Measurements from ENCODE around the gene OAS2.

OAS2 gene

GRCh38 chr12:113005762-113006161, 27.4 kb downstream of the OAS2 start:
- no peak overlapping the region for H3K9ac ChIP-seq
- H3K4me2 ChIP-seq (ENCODE audit: low read length) = no peak overlapping the region
- H3K9me3 ChIP-seq (ENCODE audit: control insufficient read depth, low read length) = no peaks in the 10 kb centered on the region
- H3K27me3 ChIP-seq (ENCODE audit: control insufficient read depth, insufficient read depth, low read length) = no peaks in the 10 kb centered on the region
- H2AFZ ChIP-seq = no peak overlapping the region
- H3K4me3 ChIP-seq (ENCODE audit: low read depth, low read length) = no peak overlapping the region
- no peak overlapping the region for H3K27ac ChIP-seq
- H3K79me2 ChIP-seq = no peaks in the 10 kb centered on the region
- no peaks in the 10 kb centered on the region for H3K36me3 ChIP-seq (ENCODE audit: control insufficient read depth, insufficient read depth, low read length)
- TF ChIP-seq, protein P1, sequence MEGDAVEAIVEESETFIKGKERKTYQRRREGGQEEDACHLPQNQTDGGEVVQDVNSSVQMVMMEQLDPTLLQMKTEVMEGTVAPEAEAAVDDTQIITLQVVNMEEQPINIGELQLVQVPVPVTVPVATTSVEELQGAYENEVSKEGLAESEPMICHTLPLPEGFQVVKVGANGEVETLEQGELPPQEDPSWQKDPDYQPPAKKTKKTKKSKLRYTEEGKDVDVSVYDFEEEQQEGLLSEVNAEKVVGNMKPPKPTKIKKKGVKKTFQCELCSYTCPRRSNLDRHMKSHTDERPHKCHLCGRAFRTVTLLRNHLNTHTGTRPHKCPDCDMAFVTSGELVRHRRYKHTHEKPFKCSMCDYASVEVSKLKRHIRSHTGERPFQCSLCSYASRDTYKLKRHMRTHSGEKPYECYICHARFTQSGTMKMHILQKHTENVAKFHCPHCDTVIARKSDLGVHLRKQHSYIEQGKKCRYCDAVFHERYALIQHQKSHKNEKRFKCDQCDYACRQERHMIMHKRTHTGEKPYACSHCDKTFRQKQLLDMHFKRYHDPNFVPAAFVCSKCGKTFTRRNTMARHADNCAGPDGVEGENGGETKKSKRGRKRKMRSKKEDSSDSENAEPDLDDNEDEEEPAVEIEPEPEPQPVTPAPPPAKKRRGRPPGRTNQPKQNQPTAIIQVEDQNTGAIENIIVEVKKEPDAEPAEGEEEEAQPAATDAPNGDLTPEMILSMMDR (IDR thresholded peaks at IDR 0.05) = peak; percentile 44
- H3K4me1 ChIP-seq = peaks cover 27% of the 10 kb centered on the region

DNA sequence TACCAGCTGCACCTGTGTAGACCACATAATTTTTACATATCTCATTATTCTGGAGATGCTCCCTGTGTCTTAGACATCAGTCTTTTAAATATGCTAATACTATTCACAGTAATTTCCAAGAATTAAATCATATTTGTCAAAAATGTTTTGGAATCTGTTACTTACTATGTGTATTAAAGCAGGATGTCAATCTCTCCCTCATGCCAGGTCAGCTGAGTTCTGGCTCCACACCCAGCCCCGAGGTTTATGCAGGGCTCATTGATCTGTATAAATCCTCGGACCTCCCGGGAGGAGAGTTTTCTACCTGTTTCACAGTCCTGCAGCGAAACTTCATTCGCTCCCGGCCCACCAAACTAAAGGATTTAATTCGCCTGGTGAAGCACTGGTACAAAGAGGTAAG, 27.9 kb downstream of the OAS2 start:
- peaks cover 27% of the 10 kb centered on the region for H3K4me1 ChIP-seq
- H3K27ac ChIP-seq = no peak overlapping the region
- no peaks in the 10 kb centered on the region for H3K36me3 ChIP-seq (ENCODE audit: control insufficient read depth, insufficient read depth, low read length)
- no peaks in the 10 kb centered on the region for H3K79me2 ChIP-seq
- H3K27me3 ChIP-seq (ENCODE audit: control insufficient read depth, insufficient read depth, low read length) = no peaks in the 10 kb centered on the region
- H3K4me3 ChIP-seq (ENCODE audit: low read depth, low read length) = no peak overlapping the region
- H3K9me3 ChIP-seq (ENCODE audit: control insufficient read depth, low read length) = no peaks in the 10 kb centered on the region
- no peak overlapping the region for H2AFZ ChIP-seq
- TF ChIP-seq, protein P1 (IDR thresholded peaks at IDR 0.05) = no peak
- no peak overlapping the region for H3K9ac ChIP-seq
- no peak overlapping the region for H3K4me2 ChIP-seq (ENCODE audit: low read length)

GRCh38 chr12:113006641-113007040, 28.3 kb downstream of the OAS2 start:
- H3K27me3 ChIP-seq (ENCODE audit: control insufficient read depth, insufficient read depth, low read length) = no peaks in the 10 kb centered on the region
- peak overlapping the region; percentile 60 for H3K27ac ChIP-seq
- H3K9ac ChIP-seq = no peak overlapping the region
- TF ChIP-seq, protein P1 (IDR thresholded peaks at IDR 0.05) = no peak
- H3K36me3 ChIP-seq (ENCODE audit: control insufficient read depth, insufficient read depth, low read length) = no peaks in the 10 kb centered on the region
- H3K79me2 ChIP-seq = no peaks in the 10 kb centered on the region
- H3K9me3 ChIP-seq (ENCODE audit: control insufficient read depth, low read length) = no peaks in the 10 kb centered on the region
- no peak overlapping the region for H3K4me3 ChIP-seq (ENCODE audit: low read depth, low read length)
- H3K4me2 ChIP-seq (ENCODE audit: low read length) = no peak overlapping the region
- peak overlapping the region; percentile 74 for H2AFZ ChIP-seq
- peaks cover 27% of the 10 kb centered on the region for H3K4me1 ChIP-seq

DNA sequence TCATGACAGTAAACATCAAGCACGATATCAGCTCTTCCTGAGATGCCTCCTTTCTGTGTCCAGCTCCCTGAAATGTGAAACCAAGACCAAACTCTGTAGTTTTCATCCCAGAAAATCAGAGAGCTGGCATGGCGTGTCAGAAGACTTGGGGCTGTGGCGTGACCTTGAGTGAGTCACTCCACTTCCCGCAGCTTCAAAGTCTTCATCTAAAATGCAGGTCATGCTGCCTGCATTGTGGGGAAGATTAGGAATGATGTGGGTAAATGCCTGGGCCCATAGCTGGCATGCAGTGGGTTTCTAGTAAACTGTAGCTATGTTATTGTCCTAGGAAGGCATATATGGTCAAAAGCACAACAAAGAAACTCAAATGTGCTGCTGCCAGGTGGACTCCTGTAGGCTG, 28.8 kb downstream of the OAS2 start:
- Histone ChIP-seq H3K9ac (no peak overlapping the region), H2AFZ (peak overlapping the region; percentile 74), H3K4me2 (ENCODE audit: low read length) (no peak overlapping the region), H3K4me3 (ENCODE audit: low read depth, low read length) (no peak overlapping the region), H3K79me2 (no peaks in the 10 kb centered on the region), H3K27me3 (ENCODE audit: control insufficient read depth, insufficient read depth, low read length) (no peaks in the 10 kb centered on the region), H3K4me1 (peaks cover 27% of the 10 kb centered on the region), H3K27ac (peak overlapping the region; percentile 60), H3K36me3 (ENCODE audit: control insufficient read depth, insufficient read depth, low read length) (no peaks in the 10 kb centered on the region), H3K9me3 (ENCODE audit: control insufficient read depth, low read length) (no peaks in the 10 kb centered on the region)
- TF ChIP-seq, protein P1 (IDR thresholded peaks at IDR 0.05) = no peak

DNA sequence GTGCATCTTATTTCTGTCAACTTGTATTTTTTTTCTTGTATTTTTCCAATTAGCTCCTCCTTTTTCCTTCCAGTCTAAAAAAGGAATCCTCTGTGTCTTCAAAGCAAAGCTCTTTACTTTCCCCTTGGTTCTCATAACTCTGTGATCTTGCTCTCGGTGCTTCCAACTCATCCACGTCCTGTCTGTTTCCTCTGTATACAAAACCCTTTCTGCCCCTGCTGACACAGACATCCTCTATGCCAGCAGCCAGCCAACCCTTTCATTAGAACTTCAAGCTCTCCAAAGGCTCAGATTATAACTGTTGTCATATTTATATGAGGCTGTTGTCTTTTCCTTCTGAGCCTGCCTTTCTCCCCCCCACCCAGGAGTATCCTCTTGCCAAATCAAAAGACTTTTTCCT, 32.4 kb downstream of the OAS2 start:
- Histone ChIP-seq H3K27me3 (ENCODE audit: control insufficient read depth, insufficient read depth, low read length) (no peaks in the 10 kb centered on the region), H2AFZ (peak overlapping the region; percentile 50), H3K9ac (no peak overlapping the region), H3K79me2 (no peaks in the 10 kb centered on the region), H3K27ac (peak overlapping the region; percentile 49), H3K9me3 (ENCODE audit: control insufficient read depth, low read length) (no peaks in the 10 kb centered on the region), H3K36me3 (ENCODE audit: control insufficient read depth, insufficient read depth, low read length) (no peaks in the 10 kb centered on the region), H3K4me2 (ENCODE audit: low read length) (no peak overlapping the region), H3K4me1 (peaks cover 42% of the 10 kb centered on the region), H3K4me3 (ENCODE audit: low read depth, low read length) (no peak overlapping the region)
- TF ChIP-seq, protein P1 (IDR thresholded peaks at IDR 0.05) = no peak
